Gastrocnemius medialis (tissue), 4 donors: ENCODE results near the gene MRPL17.

ENCODE experiments used
- POLR2A ChIP-seq, 2 donors: fragments of 450-650 bp; IDR thresholded peaks; one replicate each; pipeline ENCODE4 v1.6.1; 2017; ENCODE audit warnings: antibody characterized with exemption in 2 of 2, mild to moderate bottlenecking in 2 of 2, moderate library complexity in 2 of 2
- TF ChIP-seq, protein P1 (sequence below), 5 experiments: fragments of 450-650 bp in 3 of 5; fragments of 200-600 bp in 2 of 5; sonication (generic) in 2 of 5; IDR thresholded peaks in 4 of 5; conservative IDR thresholded peaks in 1 of 5; 1 replicate in 4 of 5; 2 replicates in 1 of 5; pipeline ENCODE4 v1.5.1; 2016 to 2019; ENCODE audit warnings: antibody characterized with exemption in 5 of 5, mild to moderate bottlenecking in 3 of 5, moderate library complexity in 3 of 5

DNA sequence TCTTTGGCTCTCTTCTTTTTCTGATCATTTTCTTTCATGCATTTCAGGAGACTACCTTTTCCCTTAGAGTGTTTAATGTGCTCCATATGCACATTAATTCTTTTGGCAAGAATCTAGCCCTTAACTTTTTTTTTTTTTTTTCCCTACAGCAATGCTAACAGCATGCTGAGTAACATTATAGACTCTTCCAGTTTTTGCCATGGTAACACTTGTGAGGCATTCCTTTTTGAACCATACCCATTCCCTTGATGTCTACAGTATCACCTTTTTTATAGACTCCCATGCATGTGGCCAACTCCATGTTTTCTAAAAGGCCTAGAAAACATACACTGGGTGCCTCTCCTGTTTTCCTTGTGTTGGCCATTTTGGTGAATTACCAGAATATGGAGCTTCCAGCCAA, 2.9 kb upstream of the MRPL17 start:
- TF ChIP-seq, protein P1, sequence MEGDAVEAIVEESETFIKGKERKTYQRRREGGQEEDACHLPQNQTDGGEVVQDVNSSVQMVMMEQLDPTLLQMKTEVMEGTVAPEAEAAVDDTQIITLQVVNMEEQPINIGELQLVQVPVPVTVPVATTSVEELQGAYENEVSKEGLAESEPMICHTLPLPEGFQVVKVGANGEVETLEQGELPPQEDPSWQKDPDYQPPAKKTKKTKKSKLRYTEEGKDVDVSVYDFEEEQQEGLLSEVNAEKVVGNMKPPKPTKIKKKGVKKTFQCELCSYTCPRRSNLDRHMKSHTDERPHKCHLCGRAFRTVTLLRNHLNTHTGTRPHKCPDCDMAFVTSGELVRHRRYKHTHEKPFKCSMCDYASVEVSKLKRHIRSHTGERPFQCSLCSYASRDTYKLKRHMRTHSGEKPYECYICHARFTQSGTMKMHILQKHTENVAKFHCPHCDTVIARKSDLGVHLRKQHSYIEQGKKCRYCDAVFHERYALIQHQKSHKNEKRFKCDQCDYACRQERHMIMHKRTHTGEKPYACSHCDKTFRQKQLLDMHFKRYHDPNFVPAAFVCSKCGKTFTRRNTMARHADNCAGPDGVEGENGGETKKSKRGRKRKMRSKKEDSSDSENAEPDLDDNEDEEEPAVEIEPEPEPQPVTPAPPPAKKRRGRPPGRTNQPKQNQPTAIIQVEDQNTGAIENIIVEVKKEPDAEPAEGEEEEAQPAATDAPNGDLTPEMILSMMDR (IDR thresholded peaks at IDR 0.05 in 4 of 5, conservative IDR thresholded peaks at IDR 0.05 in 1 of 5) = no peak
- no peak for TF ChIP-seq POLR2A (IDR thresholded peaks at IDR 0.05)
